GM12864 (cell line): ENCODE data around the gene C12orf42.

Experiments
- DNase-seq: peaks from one replicate; pipeline ENCODE4 v3.0.0-alpha.2; 2011; ENCODE audit warnings: low read depth
- H3K4me3 ChIP-seq: 2 replicates; pipeline ENCODE4 v1.5.1; 2011; ENCODE audit warnings: mild to moderate bottlenecking, low read depth, low read length, control low read depth
- TF ChIP-seq, protein P1 (sequence below): IDR thresholded peaks from 2 replicates; pipeline ENCODE4 v1.5.1; 2011; ENCODE audit warnings: low read depth, mild to moderate bottlenecking, moderate library complexity, low read length, control low read depth, inconsistent platforms; ENCODE audit errors: missing control alignments

The C12orf42 gene

DNA sequence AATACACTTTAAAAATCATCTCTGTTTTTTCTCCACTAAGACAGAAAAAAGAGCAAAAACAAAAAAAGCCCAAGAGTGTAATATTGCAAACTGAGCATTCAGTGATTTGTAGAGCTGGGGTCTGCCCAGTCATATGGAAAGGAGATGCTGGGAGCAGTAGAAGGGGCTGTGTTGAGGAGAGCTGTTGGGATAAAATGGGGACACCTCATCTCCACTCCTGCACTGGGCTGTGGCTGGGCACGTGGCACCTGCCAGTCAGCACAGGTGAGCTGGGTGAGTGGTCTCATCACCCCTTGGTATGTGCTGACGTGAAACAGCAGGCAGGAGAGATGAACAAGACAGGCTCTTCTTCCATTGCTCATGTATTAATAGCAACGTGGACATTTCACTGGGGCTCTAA, 217.4 kb downstream of the C12orf42 start:
- TF ChIP-seq, protein P1, sequence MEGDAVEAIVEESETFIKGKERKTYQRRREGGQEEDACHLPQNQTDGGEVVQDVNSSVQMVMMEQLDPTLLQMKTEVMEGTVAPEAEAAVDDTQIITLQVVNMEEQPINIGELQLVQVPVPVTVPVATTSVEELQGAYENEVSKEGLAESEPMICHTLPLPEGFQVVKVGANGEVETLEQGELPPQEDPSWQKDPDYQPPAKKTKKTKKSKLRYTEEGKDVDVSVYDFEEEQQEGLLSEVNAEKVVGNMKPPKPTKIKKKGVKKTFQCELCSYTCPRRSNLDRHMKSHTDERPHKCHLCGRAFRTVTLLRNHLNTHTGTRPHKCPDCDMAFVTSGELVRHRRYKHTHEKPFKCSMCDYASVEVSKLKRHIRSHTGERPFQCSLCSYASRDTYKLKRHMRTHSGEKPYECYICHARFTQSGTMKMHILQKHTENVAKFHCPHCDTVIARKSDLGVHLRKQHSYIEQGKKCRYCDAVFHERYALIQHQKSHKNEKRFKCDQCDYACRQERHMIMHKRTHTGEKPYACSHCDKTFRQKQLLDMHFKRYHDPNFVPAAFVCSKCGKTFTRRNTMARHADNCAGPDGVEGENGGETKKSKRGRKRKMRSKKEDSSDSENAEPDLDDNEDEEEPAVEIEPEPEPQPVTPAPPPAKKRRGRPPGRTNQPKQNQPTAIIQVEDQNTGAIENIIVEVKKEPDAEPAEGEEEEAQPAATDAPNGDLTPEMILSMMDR = no peak
- no peak for DNase-seq
- no peak overlapping the region for H3K4me3 ChIP-seq

DNA sequence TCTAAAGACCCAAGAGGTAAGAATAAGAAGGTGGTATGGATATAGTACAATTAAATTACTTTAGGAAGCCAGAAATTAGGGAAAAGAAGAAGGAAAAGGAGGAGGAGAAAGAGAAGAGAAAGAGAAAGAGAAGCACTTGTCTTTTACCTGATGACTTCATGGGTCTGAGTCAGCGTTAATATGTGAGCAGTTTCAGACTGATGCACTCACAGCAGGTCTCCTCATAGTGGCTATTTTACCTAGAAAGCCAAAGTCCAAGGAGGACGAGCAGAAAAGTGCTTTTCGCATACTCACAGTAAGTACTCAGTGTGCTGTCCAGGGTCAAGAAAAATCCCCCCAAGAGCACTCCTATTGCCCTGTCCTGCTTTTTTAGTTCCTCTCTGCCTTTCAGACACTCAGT, 222.1 kb downstream of the C12orf42 start:
- H3K4me3 ChIP-seq = no peak overlapping the region
- TF ChIP-seq, protein P1 = no peak
- DNase-seq = no peak

DNA sequence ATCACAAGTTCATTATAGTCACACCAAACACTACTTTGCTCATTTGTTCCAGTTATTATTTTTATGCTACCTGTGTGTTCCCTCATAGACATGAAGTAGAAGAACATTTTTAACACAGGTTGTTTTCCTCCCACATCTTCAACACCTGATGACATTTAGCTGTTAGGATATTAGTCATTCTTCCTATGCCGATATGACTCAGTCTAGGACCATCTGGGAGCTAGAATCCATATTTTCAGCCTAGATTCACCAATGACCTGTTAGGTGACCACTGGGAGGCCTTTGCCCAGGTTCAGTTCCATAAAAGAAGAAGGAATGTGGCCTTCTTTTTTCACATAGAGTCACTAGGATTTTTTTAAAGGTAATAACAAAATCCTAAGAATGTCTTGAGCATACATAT, 222.8 kb downstream of the C12orf42 start:
- no peak for DNase-seq
- TF ChIP-seq, protein P1 = no peak
- H3K4me3 ChIP-seq = no peak overlapping the region

DNA sequence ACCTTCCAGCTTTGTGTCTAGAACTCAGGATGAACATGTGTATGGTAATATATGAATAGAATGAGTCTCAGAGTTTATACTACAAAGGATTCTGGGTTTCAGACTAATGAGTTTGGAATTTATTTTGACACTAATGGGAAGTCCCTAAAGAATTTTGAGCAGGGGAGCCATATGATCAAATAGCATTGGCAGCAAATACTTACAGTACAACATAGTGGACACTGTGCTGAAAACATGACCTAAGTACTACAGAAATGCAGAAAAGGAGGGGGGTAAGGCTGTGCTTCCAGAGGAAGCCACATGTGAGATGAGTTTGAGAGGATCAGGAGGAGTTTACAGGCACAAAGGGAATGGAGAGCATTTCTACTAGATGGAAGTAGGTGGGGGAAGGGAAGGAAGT, 225.8 kb downstream of the C12orf42 start:
- no peak overlapping the region for H3K4me3 ChIP-seq
- TF ChIP-seq, protein P1 = no peak
- DNase-seq = no peak

DNA sequence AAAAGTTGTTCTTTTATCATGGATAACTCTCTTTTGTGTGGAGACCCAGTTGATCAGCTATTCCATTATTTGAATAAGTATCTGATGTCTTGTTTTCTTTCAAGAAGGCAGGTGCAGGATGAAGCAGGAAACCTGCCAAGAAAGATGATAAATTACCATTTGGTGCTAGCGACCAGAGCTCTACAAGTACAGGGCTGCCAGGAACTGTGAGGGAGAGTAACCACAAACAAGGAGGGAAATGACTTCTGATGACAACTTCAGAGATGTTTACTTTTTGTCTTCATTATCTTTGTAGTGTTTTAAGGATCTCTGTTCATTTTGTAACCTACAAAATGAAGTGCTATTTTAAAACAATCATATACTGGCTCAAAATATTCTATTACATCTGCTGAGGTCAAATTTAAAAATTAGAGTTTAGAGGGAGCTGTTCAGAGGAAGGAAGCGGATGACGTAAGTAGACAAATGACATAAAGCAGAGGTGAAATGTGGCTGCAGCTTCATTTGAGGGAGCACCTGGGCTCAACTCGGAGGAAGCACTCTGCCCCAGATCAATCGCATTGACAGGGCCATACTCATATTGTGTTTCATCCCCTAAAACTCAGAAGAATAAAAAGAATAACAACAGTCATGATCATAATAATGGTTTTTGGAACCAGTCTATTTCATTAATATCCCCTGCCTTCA, 226.8 kb downstream of the C12orf42 start:
- no peak for DNase-seq
- TF ChIP-seq, protein P1 = no peak
- H3K4me3 ChIP-seq = no peak overlapping the region

DNA sequence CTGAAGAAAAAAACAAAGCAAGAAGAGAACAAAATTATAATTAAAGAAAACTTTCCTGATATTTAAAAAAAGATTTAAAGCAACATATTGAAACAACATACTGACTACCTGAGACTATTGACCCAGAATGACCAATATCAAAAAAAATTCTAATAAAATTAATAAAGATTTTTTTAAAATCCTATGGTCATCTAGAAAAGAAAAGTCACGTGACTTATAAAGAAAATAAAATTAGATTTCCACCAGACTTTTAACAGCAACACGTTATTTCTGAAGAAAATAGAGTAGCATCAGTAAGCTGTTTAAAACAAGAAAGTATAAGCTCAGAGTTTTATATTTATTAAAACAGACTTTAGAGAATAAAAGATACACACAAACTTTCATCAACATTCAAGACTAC, 238.0 kb downstream of the C12orf42 start:
- TF ChIP-seq, protein P1 = no peak
- no peak overlapping the region for H3K4me3 ChIP-seq

More for the DNA sequence above, 238.0 kb downstream of the C12orf42 start:
- DNase-seq = no peak
